HG02938 (cell line): ENCODE data around the gene CORT.
"Not testable (repeated sequence)": the region's sequence is repeated elsewhere in the genome, so short reads cannot be mapped to it uniquely, and the experiment has no call there.

Experiments used
- ATAC-seq: cut with Tn5 transposase; IDR thresholded peaks from one replicate; pipeline ENCODE4 v1.9.1; 2021; ENCODE audit warnings: mild to moderate bottlenecking, moderate library complexity; ENCODE audit not compliant: unreplicated experiment

The CORT gene

GRCh38 chr1:10474309-10474612 lies 24.4 kb downstream of the CORT start:
- not testable (repeated sequence) for ATAC-seq

DNA sequence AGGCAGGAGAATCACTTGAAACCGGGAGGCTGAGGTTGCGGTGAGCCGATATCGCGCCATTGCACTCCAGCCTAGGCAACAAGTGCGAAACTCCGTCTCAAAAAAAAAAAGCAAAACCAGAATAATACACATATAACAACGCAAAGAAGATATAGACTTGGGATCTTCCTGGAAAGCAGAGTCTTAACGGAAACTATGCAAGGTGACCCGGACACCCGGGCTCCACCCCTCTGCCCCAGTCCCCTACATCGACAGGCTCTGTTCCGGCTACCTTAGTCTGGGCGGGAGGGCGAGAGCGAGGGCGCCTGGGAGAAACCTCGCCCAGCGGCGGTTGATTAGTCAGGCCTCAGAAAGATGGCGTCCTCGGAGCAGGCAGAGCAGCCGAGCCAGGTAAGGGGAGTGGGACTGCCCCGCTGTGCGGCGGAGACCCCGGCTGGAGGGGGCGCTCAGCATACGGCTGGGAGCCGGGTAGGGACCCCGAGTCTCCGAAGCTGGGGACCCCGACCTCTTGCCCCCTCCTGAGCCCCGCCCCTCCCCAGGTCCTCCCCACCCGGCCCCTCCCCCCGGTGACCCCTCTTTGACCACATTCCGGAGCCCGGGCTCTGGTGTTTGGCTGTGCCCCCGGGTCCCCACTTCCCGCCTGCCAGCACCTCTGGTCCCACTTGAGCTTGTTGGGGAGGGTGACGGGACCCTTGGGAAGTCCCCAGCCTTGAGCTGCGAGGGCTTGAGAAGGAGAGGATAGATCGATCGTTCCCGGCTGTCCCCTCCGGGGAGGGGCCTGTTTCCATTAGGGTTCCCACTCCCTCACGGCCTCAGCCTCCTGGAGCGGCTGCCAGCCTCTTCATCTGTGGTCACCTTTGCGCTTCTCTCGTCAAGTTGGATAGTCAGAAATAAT lies 25.0 kb downstream of the CORT start, which contains the start of gene PEX14:
Gene PEX14 (plus strand): TSS at position 338 of the 895 bp plus-strand sequence. CDS start 17 bp downstream, at position 355.
- ATAC-seq, result peak; percentile 52

- ATAC-seq, result no peak
Measured at GRCh38 chr1:10475510-10475909, 25.7 kb downstream of the CORT start.

DNA sequence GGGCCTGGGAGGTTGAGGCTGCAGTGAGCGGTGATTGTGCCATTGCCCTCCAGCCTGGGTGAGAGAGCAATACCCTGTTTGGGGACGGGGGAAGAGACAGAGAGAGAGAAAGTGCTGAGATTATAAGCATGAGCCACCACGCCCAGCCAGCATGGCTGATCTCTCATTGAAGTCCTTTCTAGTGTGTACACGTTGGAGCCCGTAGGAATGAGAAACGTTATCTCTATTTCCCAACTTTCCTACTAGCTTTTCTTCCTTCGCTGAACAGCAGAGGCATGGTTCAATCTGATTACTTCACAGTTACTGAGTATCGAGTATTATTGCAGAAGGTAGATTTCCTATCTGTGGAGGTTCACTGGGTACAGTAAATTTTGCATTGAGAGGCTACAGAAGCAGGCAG lies 29.5 kb downstream of the CORT start:
- no peak for ATAC-seq

DNA sequence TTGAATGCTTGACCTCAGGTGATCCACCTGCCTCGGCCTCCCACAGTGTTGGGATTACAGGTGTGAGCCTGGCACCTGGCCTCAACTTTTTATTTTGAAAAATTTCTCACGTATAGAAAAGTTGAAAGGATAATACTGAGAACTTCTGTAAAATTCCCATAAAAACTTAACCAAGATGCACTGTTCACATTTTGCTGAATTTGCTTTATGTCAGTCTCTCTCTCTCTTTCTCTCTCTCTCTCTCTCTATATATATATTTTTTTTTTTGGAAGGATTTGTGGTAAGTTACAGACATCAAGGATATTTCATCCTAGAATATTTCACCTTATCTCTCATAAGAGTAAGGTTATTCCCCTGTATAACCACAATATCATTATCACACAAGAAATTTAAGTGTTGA lies 30.8 kb downstream of the CORT start:
- ATAC-seq, result no peak

GRCh38 chr1:10484521-10484920 lies 34.7 kb downstream of the CORT start:
- ATAC-seq, result no peak

- no peak for ATAC-seq
Measured at GRCh38 chr1:10489291-10490055, 39.6 kb downstream of the CORT start.

- ATAC-seq, result no peak
Measured at GRCh38 chr1:10490286-10490970, 40.6 kb downstream of the CORT start.

DNA sequence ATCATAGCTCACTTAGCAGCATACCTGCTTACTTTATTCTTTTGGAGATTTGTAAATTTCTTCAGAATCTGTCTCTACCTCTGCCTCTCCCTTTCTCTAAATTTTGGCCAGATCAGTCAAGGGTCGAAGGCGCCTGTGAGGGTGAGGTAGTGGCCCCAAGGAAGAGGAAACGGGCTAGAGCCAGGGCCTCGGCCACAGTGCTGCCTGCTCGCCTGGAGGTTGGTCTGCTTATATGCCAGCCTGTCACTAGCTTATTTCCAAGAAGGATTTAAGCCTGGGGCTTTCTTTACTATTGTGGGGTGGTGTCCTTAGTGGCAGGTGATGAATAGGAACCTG lies 44.6 kb downstream of the CORT start:
- ATAC-seq, result no peak

- ATAC-seq, result peak; percentile 85
Measured at GRCh38 chr1:10494754-10495474, 45.1 kb downstream of the CORT start.

GRCh38 chr1:10495475-10495817 lies 45.6 kb downstream of the CORT start:
- ATAC-seq, result no peak

DNA sequence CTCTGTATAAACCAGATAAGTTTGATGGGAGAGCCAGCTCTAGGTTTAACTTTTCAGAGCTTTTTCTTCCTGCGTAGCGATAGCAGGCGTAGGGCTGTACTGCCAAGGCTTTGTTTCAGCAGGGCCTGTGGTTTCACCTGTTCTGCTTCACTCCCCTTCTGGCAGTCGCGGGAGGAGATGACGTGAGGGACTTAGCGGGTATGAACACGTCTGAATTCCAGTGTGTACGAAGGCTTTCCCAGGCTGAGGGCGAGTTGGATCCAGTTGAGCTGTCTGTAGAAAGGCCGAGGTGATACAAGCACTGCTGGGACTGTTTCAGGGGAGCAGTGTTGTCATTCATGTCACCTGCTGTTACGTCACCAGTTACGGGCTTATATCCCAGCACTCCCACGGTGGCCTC lies 46.1 kb downstream of the CORT start:
- ATAC-seq, result no peak

DNA sequence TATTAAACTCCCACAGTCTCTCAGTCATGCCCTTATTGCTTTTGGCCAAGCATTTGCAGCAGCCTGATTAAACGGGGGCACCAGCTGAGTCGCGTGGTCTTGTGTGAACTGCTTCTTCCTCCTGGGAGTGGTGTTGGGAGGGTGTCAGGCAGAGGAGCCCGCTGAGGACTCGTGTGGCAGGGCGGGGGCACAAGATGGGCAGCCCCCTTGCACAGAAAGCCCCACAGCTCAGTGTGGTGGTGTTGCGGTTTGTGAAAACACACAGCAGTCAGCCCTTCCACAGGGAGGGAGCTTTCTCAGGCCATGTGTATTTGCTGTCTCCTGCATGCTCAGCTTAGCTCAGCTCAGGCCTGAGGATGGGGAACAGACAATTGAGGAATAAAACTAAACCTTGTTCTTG lies 47.3 kb downstream of the CORT start:
- ATAC-seq, result no peak

DNA sequence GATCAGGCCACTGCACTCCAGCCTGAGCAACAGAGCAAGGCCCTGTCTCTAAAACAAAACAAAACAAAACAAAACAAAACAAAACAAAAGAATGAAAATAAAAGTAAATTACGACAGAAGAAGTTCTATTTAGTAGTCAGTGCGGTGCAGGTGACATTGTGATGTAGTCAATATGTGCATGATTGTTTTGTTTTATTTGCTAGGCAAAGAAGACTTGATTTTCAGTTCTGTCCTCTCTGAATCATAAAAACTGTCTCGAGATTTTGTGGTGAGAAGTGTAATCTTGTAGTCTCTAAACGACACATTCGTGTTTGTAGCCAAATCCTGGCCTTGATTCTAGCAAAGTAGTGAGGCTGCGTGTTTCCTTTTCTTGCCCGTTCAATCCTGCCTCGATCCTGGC lies 48.4 kb downstream of the CORT start:
- no peak for ATAC-seq
